OCI-LY7 (cell line): ENCODE results near the gene SPDYE3. TPM values are rescaled to one million over a fixed set of nuclear protein-coding genes. Genes with fewer than 3 reads are reported as not detected.

Source experiments
- BruUV-seq: library from RNA; stranded (reverse); fragments of 400-500 nt; replicated peaks from 2 replicates; lab custom pipeline; 2021; lab: Mats Ljungman, UMichigan
- CTCF ChIA-PET: fragments of 300-600 bp; sonication (Branson Sonifier 250); formaldehyde crosslinking; loops from one replicate; lab custom pipeline; 2022; ENCODE audit warnings: antibody characterized with exemption; ENCODE audit not compliant: unreplicated experiment; lab: Charles Lee
- POLR2A ChIA-PET: fragments of 300-600 bp; sonication (Branson Sonifier 250); formaldehyde crosslinking; loops from one replicate; lab custom pipeline; 2022; ENCODE audit warnings: antibody characterized with exemption; lab: Charles Lee
- DNase-seq: peaks from one replicate; pipeline ENCODE4 v3.0.0-alpha.2; 2015; ENCODE audit warnings: low spot score
- H2AFZ ChIP-seq: fragments of 200-600 bp; sonication (generic), shearing (Covaris generic); 2 replicates; pipeline ENCODE4 v1.6.1; 2014; ENCODE audit warnings: mild to moderate bottlenecking, antibody characterized with exemption, low read length, moderate library complexity
- H3K27ac ChIP-seq: fragments of 200-600 bp; sonication (generic); 2 replicates; pipeline ENCODE4 v1.5.1; 2014; ENCODE audit warnings: mixed run types, low read depth, mild to moderate bottlenecking, moderate library complexity, low read length, inconsistent platforms; ENCODE audit not compliant: poor library complexity, severe bottlenecking
- H3K36me3 ChIP-seq: fragments of 200-600 bp; sonication (generic); 2 replicates; pipeline ENCODE4 v1.6.1; 2014; ENCODE audit warnings: mild to moderate bottlenecking, antibody characterized with exemption, low read length, moderate library complexity, mixed read lengths; ENCODE audit not compliant: insufficient read depth
- H3K4me1 ChIP-seq: fragments of 200-600 bp; sonication (generic); 2 replicates; pipeline ENCODE4 v1.5.1; 2014; ENCODE audit warnings: mild to moderate bottlenecking, low read length; ENCODE audit not compliant: insufficient read depth, poor library complexity, severe bottlenecking
- H3K4me2 ChIP-seq: fragments of 200-600 bp; sonication (generic); 2 replicates; pipeline ENCODE4 v1.6.1; 2014; ENCODE audit warnings: mild to moderate bottlenecking, low read length
- H3K4me3 ChIP-seq: fragments of 200-600 bp; sonication (generic); 2 replicates; pipeline ENCODE4 v1.5.1; 2014; ENCODE audit warnings: mild to moderate bottlenecking, low read depth, low read length; ENCODE audit not compliant: poor library complexity, severe bottlenecking
- H3K79me2 ChIP-seq: fragments of 200-600 bp; sonication (generic); 2 replicates; pipeline ENCODE4 v1.6.1; 2016; ENCODE audit warnings: low read depth, mild to moderate bottlenecking, low read length, moderate library complexity, mixed read lengths; ENCODE audit not compliant: insufficient read depth
- H3K9me2 ChIP-seq: fragments of 200-600 bp; sonication (generic); 2 replicates; pipeline ENCODE4 v1.6.1; 2016; ENCODE audit warnings: mild to moderate bottlenecking, low read length, mixed read lengths; ENCODE audit not compliant: insufficient read depth
- H3K9me3 ChIP-seq: fragments of 200-600 bp; sonication (generic); 2 replicates; pipeline ENCODE4 v1.6.1; 2014; ENCODE audit warnings: mild to moderate bottlenecking, mixed run types, low read length, mixed read lengths
- H4K20me1 ChIP-seq: fragments of 200-600 bp; sonication (generic); 2 replicates; pipeline ENCODE4 v1.6.1; 2014; ENCODE audit warnings: mild to moderate bottlenecking, antibody characterized with exemption, low read length, moderate library complexity, mixed read lengths; ENCODE audit not compliant: insufficient read depth
- EZH2phosphoT487 ChIP-seq: fragments of 200-600 bp; sonication (generic); IDR thresholded peaks from 2 replicates; pipeline ENCODE4 v1.6.1; 2018; ENCODE audit warnings: low read depth, borderline replicate concordance, mild to moderate bottlenecking, mixed run types, antibody characterized with exemption, low read length, moderate library complexity, mixed read lengths
- intact Hi-C: fragments of 100-400 bp; cut with micrococcal nuclease; formaldehyde crosslinking; loops from one replicate; pipeline ENCODE4 v1.10.0; 2022; ENCODE audit not compliant: unreplicated experiment
- total RNA-seq, 2 experiments: library from RNA; depleted of rRNA in 1 of 2; stranded (reverse); fragments of >200 nt in 1 of 2; shearing (Covaris generic) in 1 of 2; gene quantifications; 2 replicates each; pipeline ENCODE4 v1.2.3, GENCODE V29; 2014 to 2022
- TF ChIP-seq, protein P1 (sequence below): fragments of 200-600 bp; sonication (generic); conservative IDR thresholded peaks from 2 replicates; pipeline ENCODE4 v1.5.1; 2014; ENCODE audit warnings: mild to moderate bottlenecking, antibody characterized with exemption, low read length, moderate library complexity, mixed read lengths

SPDYE3 gene
- total RNA-seq, 2 experiments from 2014 or later, result not detected

- no peaks in the 10 kb centered on the region for H4K20me1 ChIP-seq
- no peak overlapping the region for H2AFZ ChIP-seq
- H3K27ac ChIP-seq, result no peak overlapping the region
- no peak overlapping the region for H3K4me3 ChIP-seq
- no TSS peak for BruUV-seq
- CTCF ChIA-PET, result no interaction called here
- H3K9me2 ChIP-seq, result no peaks in the 10 kb centered on the region
- H3K4me2 ChIP-seq, result no peak overlapping the region
- H3K79me2 ChIP-seq, result no peaks in the 10 kb centered on the region
- peaks cover 10% of the 10 kb centered on the region for H3K4me1 ChIP-seq
- no peaks in the 10 kb centered on the region for H3K9me3 ChIP-seq
- peaks cover 89% of the 10 kb centered on the region for H3K36me3 ChIP-seq
- intact Hi-C loops, result no loop called here
- TF ChIP-seq, protein P1, sequence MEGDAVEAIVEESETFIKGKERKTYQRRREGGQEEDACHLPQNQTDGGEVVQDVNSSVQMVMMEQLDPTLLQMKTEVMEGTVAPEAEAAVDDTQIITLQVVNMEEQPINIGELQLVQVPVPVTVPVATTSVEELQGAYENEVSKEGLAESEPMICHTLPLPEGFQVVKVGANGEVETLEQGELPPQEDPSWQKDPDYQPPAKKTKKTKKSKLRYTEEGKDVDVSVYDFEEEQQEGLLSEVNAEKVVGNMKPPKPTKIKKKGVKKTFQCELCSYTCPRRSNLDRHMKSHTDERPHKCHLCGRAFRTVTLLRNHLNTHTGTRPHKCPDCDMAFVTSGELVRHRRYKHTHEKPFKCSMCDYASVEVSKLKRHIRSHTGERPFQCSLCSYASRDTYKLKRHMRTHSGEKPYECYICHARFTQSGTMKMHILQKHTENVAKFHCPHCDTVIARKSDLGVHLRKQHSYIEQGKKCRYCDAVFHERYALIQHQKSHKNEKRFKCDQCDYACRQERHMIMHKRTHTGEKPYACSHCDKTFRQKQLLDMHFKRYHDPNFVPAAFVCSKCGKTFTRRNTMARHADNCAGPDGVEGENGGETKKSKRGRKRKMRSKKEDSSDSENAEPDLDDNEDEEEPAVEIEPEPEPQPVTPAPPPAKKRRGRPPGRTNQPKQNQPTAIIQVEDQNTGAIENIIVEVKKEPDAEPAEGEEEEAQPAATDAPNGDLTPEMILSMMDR, result no peak
- TF ChIP-seq EZH2phosphoT487, result no peak
- no peak for DNase-seq
- POLR2A ChIA-PET, result no interaction called here
Observed at GRCh38 chr7:100352984-100353684, 45.6 kb downstream of the SPDYE3 start.

- Histone ChIP-seq H3K27ac (no peak overlapping the region), H4K20me1 (no peaks in the 10 kb centered on the region), H3K9me3 (no peaks in the 10 kb centered on the region), H3K9me2 (no peaks in the 10 kb centered on the region), H3K4me1 (peaks cover 17% of the 10 kb centered on the region), H2AFZ (no peak overlapping the region), H3K4me2 (no peak overlapping the region), H3K79me2 (no peaks in the 10 kb centered on the region), H3K4me3 (no peak overlapping the region), H3K36me3 (peaks cover 89% of the 10 kb centered on the region)
- CTCF ChIA-PET, result no interaction called here
- TF ChIP-seq, protein P1, result no peak
- no TSS peak for BruUV-seq
- intact Hi-C loops, result no loop called here
- POLR2A ChIA-PET, result no interaction called here
- DNase-seq, result peak; percentile 33
Observed at GRCh38 chr7:100353685-100354330, 46.3 kb downstream of the SPDYE3 start.
